Measurements from ENCODE around the gene MEIOB.

GRCh38 chr16:1895949-1896675 lies 24.1 kb upstream of the MEIOB start:
- TF ChIP-seq EZH2 (IDR thresholded peaks at IDR 0.05): no peak
- no peak for TF ChIP-seq CTCF (IDR thresholded peaks at IDR 0.05)
- TF ChIP-seq EZH2phosphoT487 (IDR thresholded peaks at IDR 0.05): no peak
